GM12891 (cell line): Measurements from ENCODE around the gene TMEM208.

Experiments used
- DNase-seq: peaks from one replicate; pipeline ENCODE4 v3.0.0; 2011; ENCODE audit warnings: low spot score; ENCODE audit not compliant: insufficient read length
- FAIRE-seq: peaks from 2 replicates; lab custom pipeline; 2011; peaks lifted over from hg19 to GRCh38; lab: Jason Lieb, UNC
- PAX5 ChIP-seq: IDR thresholded peaks from 2 replicates; pipeline ENCODE4 v1.6.1; 2011; ENCODE audit warnings: low read length, moderate library complexity, mild to moderate bottlenecking; ENCODE audit not compliant: insufficient read depth, severe bottlenecking
- POLR2A ChIP-seq: IDR thresholded peaks from 2 replicates; pipeline ENCODE4 v1.6.1; 2011; ENCODE audit warnings: low read depth, low read length, control low read depth
- POLR2AphosphoS5 ChIP-seq: IDR thresholded peaks from 2 replicates; pipeline ENCODE4 v1.6.1; 2011; ENCODE audit warnings: low read depth, low read length, control low read depth
- POU2F2 ChIP-seq: IDR thresholded peaks from 2 replicates; pipeline ENCODE4 v1.6.1; 2011; ENCODE audit warnings: low read depth, mild to moderate bottlenecking, control low read depth, low read length, moderate library complexity
- SPI1 ChIP-seq: IDR thresholded peaks from 2 replicates; pipeline ENCODE4 v1.6.1; 2011; ENCODE audit warnings: low read depth, low read length, control low read depth
- TAF1 ChIP-seq: IDR thresholded peaks from 2 replicates; pipeline ENCODE4 v1.6.1; 2011; ENCODE audit warnings: low read depth, low read length, control low read depth

Gene TMEM208

DNA sequence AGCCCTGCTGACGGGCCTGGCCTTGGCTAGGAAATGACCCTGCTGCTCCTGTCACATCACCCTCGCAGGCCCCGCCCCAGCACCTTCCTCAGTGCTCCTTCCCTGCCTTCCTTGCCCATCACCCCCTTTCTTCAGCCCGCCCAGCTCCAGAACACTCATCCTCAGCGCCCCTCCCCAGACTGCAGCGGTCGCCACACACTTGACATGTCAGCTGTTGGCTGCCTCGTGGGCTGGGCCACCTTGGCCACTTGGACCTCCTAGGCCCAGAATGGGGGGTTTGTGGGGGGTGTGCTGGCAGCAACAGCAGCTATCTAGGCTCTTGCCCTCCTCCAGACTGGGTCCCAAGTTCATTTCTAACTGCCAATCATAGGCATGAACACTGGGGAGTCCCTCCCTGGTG is 17.4 kb upstream of the TMEM208 start:
- no peak for DNase-seq
- TF ChIP-seq SPI1 (no peak), PAX5 (no peak)
- FAIRE-seq: no peak

DNA sequence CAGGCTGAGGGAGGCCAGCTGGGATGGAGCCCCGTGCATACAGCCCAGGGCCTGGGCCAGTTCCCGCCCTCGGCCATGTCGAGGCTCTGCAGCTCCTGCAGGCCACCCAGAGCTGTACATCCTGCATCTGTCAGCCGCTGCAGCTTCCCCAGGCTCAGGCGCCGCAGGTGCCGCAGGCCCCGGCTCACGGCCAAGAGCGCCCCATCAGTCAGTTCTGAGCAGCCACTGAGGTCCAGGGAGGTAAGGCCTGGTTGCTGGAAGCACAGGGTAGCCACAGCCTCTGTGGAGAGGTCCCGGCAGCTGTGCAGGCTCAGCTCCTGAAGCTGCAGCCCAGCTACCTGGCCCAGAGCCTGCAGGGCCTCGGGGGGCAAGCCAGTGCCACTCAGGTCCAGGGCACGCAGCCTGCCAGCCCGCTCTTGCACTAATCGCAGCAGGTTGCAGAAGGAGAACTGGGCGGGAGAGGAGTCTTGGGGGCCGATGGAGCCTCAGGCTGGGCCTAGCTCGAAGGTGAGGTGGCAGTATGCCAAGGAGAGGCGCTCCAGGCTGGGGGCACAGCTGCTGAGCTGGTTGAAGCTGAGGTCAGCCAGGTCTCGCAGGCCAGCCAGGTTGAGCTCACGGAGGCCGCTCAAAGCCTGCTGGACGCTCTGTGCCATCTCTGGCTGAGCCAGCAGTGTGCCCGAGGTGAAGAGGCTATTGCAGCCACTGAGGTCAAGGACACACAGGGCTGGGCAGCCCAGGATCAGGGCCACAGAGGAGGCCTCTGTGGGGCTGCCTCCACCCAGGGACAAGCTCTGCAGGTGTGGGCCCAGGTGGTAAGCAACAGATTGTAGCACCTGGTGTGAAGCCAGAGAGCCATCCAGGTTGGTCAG is 16.6 kb upstream of the TMEM208 start:
- no peak for TF ChIP-seq TAF1
- TF ChIP-seq PAX5: no peak
- TF ChIP-seq SPI1: no peak
- no peak for TF ChIP-seq POLR2A
- no peak for TF ChIP-seq POLR2AphosphoS5
- TF ChIP-seq POU2F2: no peak
- no peak for FAIRE-seq

DNA sequence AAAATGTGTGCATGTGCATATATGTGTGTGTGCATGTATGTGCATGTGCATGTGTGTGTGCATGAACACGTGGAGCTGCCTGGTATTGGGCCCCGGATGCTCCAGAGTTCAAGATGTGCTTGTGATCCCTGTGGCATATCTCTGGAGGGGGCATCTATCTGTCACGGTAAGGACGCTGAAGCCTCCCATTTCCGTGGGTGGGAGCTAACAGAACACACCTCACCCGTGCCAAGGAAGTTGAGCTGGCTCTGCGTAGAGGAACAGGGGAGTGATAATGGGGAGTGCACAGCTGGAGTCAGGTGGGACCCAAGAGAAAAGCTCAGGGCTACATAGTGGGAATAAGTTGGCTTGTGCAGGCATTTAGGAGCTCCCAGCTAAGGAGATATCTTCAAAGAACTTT is 15.3 kb upstream of the TMEM208 start:
- TF ChIP-seq PAX5 (no peak), POU2F2 (no peak), POLR2AphosphoS5 (no peak), TAF1 (no peak), SPI1 (no peak), POLR2A (no peak)
- FAIRE-seq (no peak), DNase-seq (no peak)

More for the DNA sequence above, 16.6 kb upstream of the TMEM208 start:
- DNase-seq: no peak

DNA sequence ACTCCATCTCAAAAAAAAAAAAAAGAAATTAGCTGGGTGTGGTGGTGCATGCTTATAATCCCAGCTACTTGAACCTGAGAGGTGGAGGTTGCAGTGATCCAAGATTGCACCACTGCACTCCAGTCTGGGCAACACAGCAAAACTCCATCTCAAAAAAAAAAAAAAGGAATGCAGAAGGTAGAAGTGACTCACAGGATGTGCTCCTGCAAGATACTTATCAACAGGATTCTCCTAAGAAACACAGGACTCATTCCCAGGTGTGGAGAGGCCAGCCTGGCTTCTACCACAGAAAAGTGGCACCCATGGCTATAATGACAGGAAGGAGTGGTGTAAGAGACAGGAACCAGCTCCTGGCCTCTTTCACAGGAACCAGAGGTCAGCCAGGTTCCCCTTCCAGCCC is 14.2 kb upstream of the TMEM208 start:
- no peak for FAIRE-seq
- no peak for DNase-seq
- no peak for TF ChIP-seq POU2F2

DNA sequence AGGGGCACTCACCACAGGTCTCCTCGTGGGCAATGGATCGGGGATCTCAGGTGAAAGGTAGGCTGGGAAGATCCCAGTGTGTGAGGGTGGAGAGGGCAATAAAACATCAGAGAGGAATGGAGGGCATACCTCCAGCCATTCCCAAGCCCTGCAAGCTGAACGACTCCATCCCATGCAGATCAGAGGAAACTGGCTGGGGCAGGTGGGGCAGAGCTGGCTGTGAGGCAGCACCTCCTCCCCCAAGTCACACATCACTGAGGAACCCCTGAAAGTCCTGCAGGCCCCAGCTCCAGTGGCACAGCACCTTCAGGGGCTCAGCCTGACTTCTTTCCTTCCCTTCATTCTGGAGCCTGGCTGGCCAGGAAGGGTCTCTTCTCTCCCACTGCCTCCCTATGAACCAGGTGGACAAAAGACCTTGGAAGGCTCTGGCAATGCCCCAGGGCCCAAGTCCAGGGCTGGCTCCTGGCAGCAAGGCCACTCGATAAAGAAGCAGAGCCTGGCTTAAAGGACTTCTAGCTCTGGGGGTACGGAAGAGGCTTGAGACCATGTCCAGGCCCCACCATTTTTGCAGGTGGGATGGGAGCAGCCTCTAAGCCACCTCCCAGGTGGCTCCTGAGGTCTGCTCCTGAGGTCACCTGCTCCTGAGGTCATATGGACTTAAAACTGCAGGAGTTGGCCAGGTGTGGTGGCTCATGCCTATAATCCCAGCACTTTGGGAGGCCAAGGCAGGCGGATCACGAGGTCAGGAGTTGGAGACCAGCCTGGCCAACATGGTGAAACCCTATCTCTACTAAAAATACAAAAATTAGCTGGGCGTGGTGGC is 13.5 kb upstream of the TMEM208 start:
- DNase-seq: no peak
- no peak for FAIRE-seq

DNA sequence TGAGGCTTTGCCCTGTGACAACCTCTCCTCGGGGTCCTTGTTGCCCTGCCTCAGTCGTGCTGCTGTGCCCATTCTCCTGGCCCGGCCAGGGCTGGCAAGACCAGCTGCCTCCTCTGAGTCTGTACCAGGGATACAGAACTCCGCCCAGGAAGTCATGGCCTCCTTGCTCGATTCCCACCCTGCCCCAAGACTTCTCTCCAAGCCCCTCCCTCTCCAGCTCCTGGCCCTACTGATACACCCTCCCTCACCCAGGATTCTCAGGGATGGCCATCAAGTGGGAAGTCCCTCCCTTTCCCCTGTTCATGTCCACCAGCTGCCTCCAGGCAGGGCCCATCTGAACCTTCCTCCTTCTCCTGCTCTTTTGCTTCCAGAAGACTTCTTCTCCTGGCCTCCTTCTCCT is 11.2 kb upstream of the TMEM208 start:
- DNase-seq (no peak), FAIRE-seq (no peak)
- TF ChIP-seq TAF1 (no peak), PAX5 (no peak), POLR2AphosphoS5 (no peak), POLR2A (no peak), POU2F2 (no peak), SPI1 (no peak)

More for the DNA sequence above, 13.5 kb upstream of the TMEM208 start:
- TF ChIP-seq POLR2A: no peak
- TF ChIP-seq PAX5: no peak
- TF ChIP-seq TAF1: no peak
- TF ChIP-seq POLR2AphosphoS5: no peak
- no peak for TF ChIP-seq SPI1
- no peak for TF ChIP-seq POU2F2

DNA sequence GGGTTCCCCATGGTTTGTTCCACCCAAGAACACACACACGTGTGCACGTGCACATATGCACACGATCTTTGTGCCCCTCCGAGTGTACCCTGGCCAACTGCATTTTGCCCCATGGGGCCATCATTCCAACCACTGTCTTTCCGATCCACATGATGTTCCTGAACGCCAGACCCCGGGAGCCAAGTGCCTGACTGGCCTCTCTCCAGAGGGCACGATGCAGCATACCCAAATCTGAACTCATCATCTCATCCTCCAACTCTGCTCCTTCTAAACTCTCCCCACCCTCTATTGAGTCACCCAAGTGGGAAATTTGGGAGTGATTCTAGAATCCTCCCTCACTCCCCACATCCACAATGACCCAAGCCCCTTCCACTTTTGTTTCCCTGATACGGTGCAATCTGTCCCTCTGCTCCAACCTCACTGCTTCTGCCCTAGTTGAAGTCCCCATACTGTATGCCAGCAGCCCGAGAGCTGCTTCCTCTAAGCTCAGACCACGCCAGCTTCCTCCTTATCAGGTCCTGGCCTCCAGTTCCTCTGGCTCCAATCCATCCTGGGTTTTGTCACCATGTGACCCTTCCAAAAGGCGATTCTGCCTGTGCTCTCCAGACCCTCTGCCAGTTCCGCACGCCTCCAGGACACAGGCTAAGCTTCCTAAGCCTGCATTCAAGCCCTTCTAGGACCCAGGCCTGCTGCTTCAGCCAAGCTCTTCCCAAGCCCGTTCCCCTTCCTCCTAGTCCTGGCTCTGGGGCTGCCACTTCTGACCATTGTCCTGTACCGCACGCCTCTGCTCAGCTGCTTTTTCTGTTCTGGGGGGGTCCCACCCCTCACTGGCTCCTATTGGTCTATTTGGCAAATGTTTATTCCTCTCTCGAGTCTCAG is 10.1 kb upstream of the TMEM208 start:
- no peak for FAIRE-seq
- no peak for DNase-seq
- TF ChIP-seq TAF1 (no peak), POLR2A (no peak), PAX5 (no peak), POLR2AphosphoS5 (no peak), SPI1 (no peak), POU2F2 (no peak)

DNA sequence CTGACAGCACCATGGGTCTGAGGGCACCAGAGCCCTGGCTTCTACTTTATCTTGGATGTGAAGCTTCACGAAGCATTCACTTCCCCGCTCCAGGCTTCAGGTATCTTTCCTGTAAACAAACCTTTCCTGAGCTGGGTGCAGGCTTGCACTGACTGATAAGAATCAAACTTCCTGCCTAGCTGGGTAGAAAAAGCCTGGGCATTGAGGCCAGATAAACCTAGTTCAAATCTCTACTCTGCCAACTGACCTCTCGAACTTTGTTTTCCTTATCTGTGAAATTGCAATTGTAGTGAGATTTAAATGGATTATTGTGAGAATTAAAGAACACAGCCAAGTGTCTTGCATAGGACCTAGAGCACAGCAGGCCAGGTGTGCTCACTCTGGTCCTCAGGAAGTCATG is 2.9 kb upstream of the TMEM208 start:
- TF ChIP-seq PAX5 (no peak), POLR2AphosphoS5 (no peak), POLR2A (no peak), POU2F2 (no peak), TAF1 (no peak), SPI1 (no peak)

DNA sequence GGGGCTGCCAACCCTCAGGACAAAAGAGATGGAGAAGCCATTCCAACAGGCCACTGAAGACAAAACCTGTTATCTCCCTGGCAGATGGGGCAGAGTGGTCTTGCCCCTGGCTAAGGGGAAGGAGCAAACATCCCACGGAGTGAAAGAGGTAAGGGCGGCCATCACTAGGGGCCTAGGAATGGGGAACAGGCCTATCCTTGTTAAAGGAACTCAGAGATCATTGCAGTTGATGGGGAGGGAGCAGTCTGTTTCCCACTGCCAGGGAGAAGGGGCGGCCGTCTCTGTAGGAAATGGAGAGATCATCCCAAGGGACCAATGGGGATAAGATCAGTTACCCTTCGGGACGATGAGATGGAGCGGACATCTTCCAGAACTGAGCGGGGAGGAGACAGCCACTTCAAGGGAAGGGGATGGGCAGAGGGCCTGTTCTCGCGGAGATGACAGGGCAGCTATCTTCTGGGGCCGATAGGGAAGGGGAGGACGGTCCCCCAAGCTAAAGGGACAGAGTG is 581 bp upstream of the TMEM208 start:
- no peak for TF ChIP-seq TAF1
- TF ChIP-seq PAX5: no peak
- TF ChIP-seq POU2F2: no peak
- TF ChIP-seq SPI1: no peak
- TF ChIP-seq POLR2AphosphoS5: no peak
- no peak for TF ChIP-seq POLR2A
- no peak for DNase-seq
- FAIRE-seq: no peak

More for the DNA sequence above, 2.9 kb upstream of the TMEM208 start:
- no peak for DNase-seq
- FAIRE-seq: no peak

DNA sequence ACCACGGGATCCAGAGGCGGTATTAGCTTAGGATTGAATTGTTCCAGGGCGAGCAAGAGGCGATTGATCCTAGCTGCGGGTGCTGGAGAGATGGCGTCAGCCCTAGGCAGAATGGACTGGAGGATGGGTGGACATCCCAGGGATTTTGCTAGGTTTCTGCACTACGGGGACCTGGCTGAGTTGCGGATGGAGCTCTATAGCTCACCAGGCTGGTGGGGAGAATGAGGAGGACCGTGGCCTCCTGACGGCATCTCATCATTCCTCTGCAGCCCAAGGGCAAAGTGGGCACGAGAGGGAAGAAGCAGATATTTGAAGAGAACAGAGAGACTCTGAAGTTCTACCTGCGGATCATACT is 614 bp downstream of the TMEM208 start:
- TF ChIP-seq SPI1: no peak
- TF ChIP-seq POU2F2: no peak
- TF ChIP-seq POLR2A: peak; percentile 45; the same call in 1 of the 2 replicates
- DNase-seq (no peak), FAIRE-seq (peak; percentile 45)
